Adrenal gland (tissue), 12 donors: Measurements from ENCODE around the gene NCK2. TPM values are rescaled to one million over a fixed set of nuclear protein-coding genes. Genes with fewer than 3 reads are reported as not detected.

Source experiments
- DNase-seq, 7 donors: peaks; one replicate each; pipeline ENCODE4 v3.0.0-alpha.2; 2019 to 2020
- H3K27ac ChIP-seq, 5 donors: fragments of 200-600 bp; sonication (generic) in 4 of 5; 1 replicate in 3 of 5; 2 replicates in 2 of 5; pipeline versions ENCODE4 v1.5.1 to v1.8.0; 2016 to 2020; ENCODE audit warnings: mild to moderate bottlenecking in 1 of 5
- H3K27me3 ChIP-seq: fragments of 200-600 bp; 2 replicates; pipeline ENCODE4 v1.8.0; 2021
- H3K36me3 ChIP-seq, 2 donors: fragments of 200-600 bp; replicated peaks in 1 of 2; 1 replicate in 1 of 2; 2 replicates in 1 of 2; pipeline versions ENCODE4 v1.5.1 to v1.8.0; 2018 to 2022
- H3K4me1 ChIP-seq, 2 donors: fragments of 200-600 bp; replicated peaks in 1 of 2; 1 replicate in 1 of 2; 2 replicates in 1 of 2; pipeline versions ENCODE4 v1.5.1 to v1.8.0; 2018 to 2021
- H3K4me3 ChIP-seq, 4 donors: fragments of 200-600 bp; sonication (generic) in 3 of 4; one replicate each; pipeline ENCODE4 v1.5.1; 2016 to 2018
- H3K9me3 ChIP-seq, 3 donors: fragments of 200-600 bp; sonication (generic) in 1 of 3; replicated peaks in 1 of 3; 1 replicate in 2 of 3; 2 replicates in 1 of 3; pipeline versions ENCODE4 v1.5.1 to v1.8.0; 2016 to 2021
- CTCF ChIP-seq, 6 experiments: fragments of 450-650 bp in 4 of 6; fragments of 200-600 bp in 2 of 6; sonication (generic) in 1 of 6; IDR thresholded peaks; 1 replicate in 5 of 6; 2 replicates in 1 of 6; pipeline versions ENCODE4 v1.5.1 to v1.8.0; 2016 to 2021; ENCODE audit warnings: antibody characterized with exemption in 6 of 6, mild to moderate bottlenecking in 2 of 6, moderate library complexity in 1 of 6
- POLR2A ChIP-seq, 2 donors: fragments of 450-650 bp; IDR thresholded peaks; one replicate each; pipeline ENCODE4 v1.6.1; 2017; ENCODE audit warnings: antibody characterized with exemption in 2 of 2, mild to moderate bottlenecking in 2 of 2, moderate library complexity in 1 of 2
- WGBS, 4 donors: extraction: QIAGEN DNeasy Blood & Tissue Kit in 2 of 4; methylation state at CpG; one replicate each; pipeline versions ENCODE4 v1.1.5 to v1.1.7; 2013 to 2017; 5-methylcytosine and 5-hydroxymethylcytosine counted together
- intact Hi-C, 2 donors: fragments of 100-400 bp; cut with DNase I; formaldehyde crosslinking; loops; one replicate each; pipeline versions ENCODE4 v1.14.1 to v1.15.0; 2022 to 2023
- polyA plus RNA-seq, 3 donors: library from polyadenylated mRNA; stranded (reverse); fragments of 200-250 nt in 2 of 3; fragments of 350-450 nt in 1 of 3; fragmentation: Illumina TruSeq in 1 of 3; extraction: RNeasy Lipid Tissue Mini Kit (QIAGEN cat#74804) in 1 of 3; gene quantifications; one replicate each; pipeline ENCODE4 v1.2.3, GENCODE V29; 2013 to 2014
- total RNA-seq, 9 donors: library from RNA; depleted of rRNA in 4 of 9; stranded (reverse); fragments of >200 nt in 4 of 9; fragments of 120-200 nt in 1 of 9; fragmentation: NEBNext Ultra II Directional in 1 of 9; extraction: Animal tissue kit (Norgen Biotek cat#: 25700) in 1 of 9; gene quantifications; one replicate each; pipeline versions ENCODE4 v1.1.0 to v1.2.4, GENCODE V29; 2013 to 2023
- donor health status: healthy with polysubstance abuse.
- donor health status: Bipolar disorder and iron deficiency.
- donor health status: DM: yes; HTN: yes; CAD: no.
- donor health status: DM: no; HTN: no; CAD: no.
- donor health status: DM: no; HTN: no; CAD: no.
- donor health status: DM: yes; HTN: yes; CAD: no.

Gene NCK2
- total and polyA plus RNA-seq, 12 donors = 13.7 to 56.0 (median 37.3) TPM

- 36 to 67% (median 54%) methylated on average over 3 of the region's 3 CpGs for WGBS, 4 donors
- Histone ChIP-seq H3K4me1 (peaks cover 24 to 44% of the 10 kb centered on the region in 2 donors), H3K27ac (no peak overlapping the region), H3K4me3 (no peak overlapping the region), H3K36me3 (no peaks in the 10 kb centered on the region), H3K9me3 (no peaks in the 10 kb centered on the region), H3K27me3 (no peaks in the 10 kb centered on the region)
- DNase-seq = no peak
- no peak for TF ChIP-seq POLR2A (IDR thresholded peaks at IDR 0.05)
- TF ChIP-seq CTCF (IDR thresholded peaks at IDR 0.05) = no peak
- intact Hi-C loops = no loop called here
Observed at GRCh38 chr2:105751272-105751671, 6.6 kb downstream of the NCK2 start.

- no peak for TF ChIP-seq POLR2A (IDR thresholded peaks at IDR 0.05)
- no peak for TF ChIP-seq CTCF (IDR thresholded peaks at IDR 0.05)
- intact Hi-C loops = no loop called here
- Histone ChIP-seq H3K27me3 (no peaks in the 10 kb centered on the region), H3K4me1 (peaks cover 18 to 30% of the 10 kb centered on the region in 2 donors), H3K9me3 (no peaks in the 10 kb centered on the region), H3K36me3 (no peaks in the 10 kb centered on the region), H3K4me3 (no peak overlapping the region), H3K27ac (no peak overlapping the region)
- DNase-seq = no peak
- WGBS, 4 donors = 88 to 91% (median 90%) methylated on average over 5 of the region's 5 CpGs
Observed at GRCh38 chr2:105752691-105753358, 8.1 kb downstream of the NCK2 start.

- 52 to 93% (median 80%) methylated on average over 1 to 2 of the region's 2 CpGs for WGBS, 4 donors
- Histone ChIP-seq H3K4me3 (no peak overlapping the region), H3K4me1 (peaks cover 13 to 24% of the 10 kb centered on the region in 2 donors), H3K27ac (no peak overlapping the region), H3K36me3 (no peaks in the 10 kb centered on the region), H3K9me3 (no peaks in the 10 kb centered on the region), H3K27me3 (no peaks in the 10 kb centered on the region)
- no peak for DNase-seq
- TF ChIP-seq POLR2A (IDR thresholded peaks at IDR 0.05) (no peak), CTCF (IDR thresholded peaks at IDR 0.05) (no peak)
- intact Hi-C loops = no loop called here
Observed at GRCh38 chr2:105753380-105753779, 8.7 kb downstream of the NCK2 start.

- Histone ChIP-seq H3K27ac (no peak overlapping the region), H3K9me3 (no peaks in the 10 kb centered on the region), H3K27me3 (no peaks in the 10 kb centered on the region), H3K4me1 (peaks cover 6 to 18% of the 10 kb centered on the region in 2 donors), H3K36me3 (no peaks in the 10 kb centered on the region), H3K4me3 (no peak overlapping the region)
- WGBS, 4 donors = 82 to 86% (median 85%) methylated on average over 5 of the region's 5 CpGs
- no peak for DNase-seq
- TF ChIP-seq CTCF (IDR thresholded peaks at IDR 0.05) (no peak), POLR2A (IDR thresholded peaks at IDR 0.05) (no peak)
- intact Hi-C loops = no loop called here
Observed at GRCh38 chr2:105754011-105754410, 9.3 kb downstream of the NCK2 start.
